Ishikawa (cell line): ENCODE data around the gene KCNB1.

Experiments used
- CEBPB ChIP-seq: IDR thresholded peaks from 2 replicates; pipeline ENCODE4 v1.6.1; 2012
- CREB1 ChIP-seq: IDR thresholded peaks from 2 replicates; pipeline ENCODE4 v1.6.1; 2012; ENCODE audit warnings: low read depth
- EGR1 ChIP-seq: IDR thresholded peaks from 2 replicates; pipeline ENCODE4 v1.6.1; 2012
- EP300 ChIP-seq: IDR thresholded peaks from 2 replicates; pipeline ENCODE4 v1.6.1; 2012; ENCODE audit warnings: borderline replicate concordance
- FOXM1 ChIP-seq: IDR thresholded peaks from 2 replicates; pipeline ENCODE4 v1.6.1; 2012; ENCODE audit warnings: low read depth, borderline replicate concordance
- NFIC ChIP-seq: IDR thresholded peaks from 2 replicates; pipeline ENCODE4 v1.6.1; 2012
- RAD21 ChIP-seq: IDR thresholded peaks from 2 replicates; pipeline ENCODE4 v1.6.1; 2012; ENCODE audit warnings: low read depth
- TAF1 ChIP-seq: IDR thresholded peaks from 2 replicates; pipeline ENCODE4 v1.6.1; 2012; ENCODE audit warnings: low read depth, mild to moderate bottlenecking
- TCF12 ChIP-seq: IDR thresholded peaks from 2 replicates; pipeline ENCODE4 v1.6.1; 2012; ENCODE audit warnings: low read depth
- TEAD4 ChIP-seq: IDR thresholded peaks from 2 replicates; pipeline ENCODE4 v1.6.1; 2012
- YY1 ChIP-seq: IDR thresholded peaks from 2 replicates; pipeline ENCODE4 v1.6.1; 2012; ENCODE audit warnings: low read depth
- ZBTB7A ChIP-seq: IDR thresholded peaks from 2 replicates; pipeline ENCODE4 v1.6.1; 2012; ENCODE audit warnings: low read depth
- TF ChIP-seq, protein P1 (sequence below): IDR thresholded peaks from 2 replicates; pipeline ENCODE4 v1.6.1; 2012
- TF ChIP-seq, protein P2 (sequence below): IDR thresholded peaks from 2 replicates; pipeline ENCODE4 v1.6.1; 2012; ENCODE audit warnings: low read depth, mild to moderate bottlenecking
- TF ChIP-seq, protein P3 (sequence below): IDR thresholded peaks from 2 replicates; pipeline ENCODE4 v1.6.1; 2012

The KCNB1 gene

DNA sequence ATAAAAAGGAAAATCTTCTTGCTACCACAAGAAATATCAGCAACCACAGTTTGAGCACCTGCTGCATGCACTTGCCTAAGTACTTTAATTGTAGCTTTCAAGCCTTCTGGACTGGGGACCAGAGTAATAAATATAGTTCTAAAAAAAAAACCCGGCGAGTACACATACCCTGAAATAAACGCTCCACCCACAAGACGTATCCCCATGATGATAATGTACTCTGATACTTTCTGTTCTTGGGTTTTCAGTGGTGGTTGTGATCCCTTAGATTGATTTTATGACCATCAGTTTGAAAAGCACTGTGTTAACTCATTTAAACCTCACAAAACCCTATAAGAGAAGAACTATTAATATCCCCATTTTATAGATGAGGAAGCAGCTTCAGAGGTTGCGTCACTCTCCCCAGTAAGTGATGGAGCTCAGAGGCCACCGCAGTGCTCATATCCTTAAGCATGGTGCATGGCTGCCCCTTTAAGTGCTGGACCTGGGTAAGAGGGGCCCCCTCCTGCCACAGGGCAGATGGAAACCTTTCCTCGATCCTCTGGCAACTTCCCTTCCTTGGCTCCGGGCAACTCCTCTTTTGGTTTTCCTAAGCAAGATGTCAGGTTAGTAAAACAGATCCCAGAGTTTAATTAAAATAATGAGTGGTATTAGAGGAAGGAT, 67.3 kb downstream of the KCNB1 start:
- TF ChIP-seq CEBPB = no peak
- TF ChIP-seq CREB1 = no peak

DNA sequence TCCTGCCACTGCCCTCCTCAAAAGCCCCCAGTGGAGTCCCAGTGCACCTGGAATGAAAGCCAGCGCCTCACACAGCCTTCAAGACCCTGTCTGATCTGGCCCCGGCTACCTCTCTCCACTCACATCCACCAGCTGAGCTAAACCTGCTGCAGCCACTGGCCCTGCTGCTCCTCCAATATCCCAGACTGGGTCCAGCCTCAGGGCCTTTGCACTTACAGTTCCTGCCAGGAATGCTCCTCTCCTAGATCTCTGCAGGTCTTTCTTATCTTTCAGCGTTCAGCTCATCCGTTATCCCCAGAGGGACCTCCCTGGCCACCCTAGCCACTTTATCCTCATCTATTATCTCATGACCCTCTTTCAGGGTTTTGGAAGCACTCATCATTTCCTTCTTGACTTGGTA, 68.8 kb downstream of the KCNB1 start:
- TF ChIP-seq, protein P1, sequence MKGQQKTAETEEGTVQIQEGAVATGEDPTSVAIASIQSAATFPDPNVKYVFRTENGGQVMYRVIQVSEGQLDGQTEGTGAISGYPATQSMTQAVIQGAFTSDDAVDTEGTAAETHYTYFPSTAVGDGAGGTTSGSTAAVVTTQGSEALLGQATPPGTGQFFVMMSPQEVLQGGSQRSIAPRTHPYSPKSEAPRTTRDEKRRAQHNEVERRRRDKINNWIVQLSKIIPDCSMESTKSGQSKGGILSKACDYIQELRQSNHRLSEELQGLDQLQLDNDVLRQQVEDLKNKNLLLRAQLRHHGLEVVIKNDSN = no peak
- TF ChIP-seq, protein P2, sequence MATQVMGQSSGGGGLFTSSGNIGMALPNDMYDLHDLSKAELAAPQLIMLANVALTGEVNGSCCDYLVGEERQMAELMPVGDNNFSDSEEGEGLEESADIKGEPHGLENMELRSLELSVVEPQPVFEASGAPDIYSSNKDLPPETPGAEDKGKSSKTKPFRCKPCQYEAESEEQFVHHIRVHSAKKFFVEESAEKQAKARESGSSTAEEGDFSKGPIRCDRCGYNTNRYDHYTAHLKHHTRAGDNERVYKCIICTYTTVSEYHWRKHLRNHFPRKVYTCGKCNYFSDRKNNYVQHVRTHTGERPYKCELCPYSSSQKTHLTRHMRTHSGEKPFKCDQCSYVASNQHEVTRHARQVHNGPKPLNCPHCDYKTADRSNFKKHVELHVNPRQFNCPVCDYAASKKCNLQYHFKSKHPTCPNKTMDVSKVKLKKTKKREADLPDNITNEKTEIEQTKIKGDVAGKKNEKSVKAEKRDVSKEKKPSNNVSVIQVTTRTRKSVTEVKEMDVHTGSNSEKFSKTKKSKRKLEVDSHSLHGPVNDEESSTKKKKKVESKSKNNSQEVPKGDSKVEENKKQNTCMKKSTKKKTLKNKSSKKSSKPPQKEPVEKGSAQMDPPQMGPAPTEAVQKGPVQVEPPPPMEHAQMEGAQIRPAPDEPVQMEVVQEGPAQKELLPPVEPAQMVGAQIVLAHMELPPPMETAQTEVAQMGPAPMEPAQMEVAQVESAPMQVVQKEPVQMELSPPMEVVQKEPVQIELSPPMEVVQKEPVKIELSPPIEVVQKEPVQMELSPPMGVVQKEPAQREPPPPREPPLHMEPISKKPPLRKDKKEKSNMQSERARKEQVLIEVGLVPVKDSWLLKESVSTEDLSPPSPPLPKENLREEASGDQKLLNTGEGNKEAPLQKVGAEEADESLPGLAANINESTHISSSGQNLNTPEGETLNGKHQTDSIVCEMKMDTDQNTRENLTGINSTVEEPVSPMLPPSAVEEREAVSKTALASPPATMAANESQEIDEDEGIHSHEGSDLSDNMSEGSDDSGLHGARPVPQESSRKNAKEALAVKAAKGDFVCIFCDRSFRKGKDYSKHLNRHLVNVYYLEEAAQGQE = no peak
- TF ChIP-seq CREB1 (no peak), CEBPB (no peak), TAF1 (no peak), FOXM1 (no peak), EP300 (no peak), YY1 (no peak)
- TF ChIP-seq, protein P3, sequence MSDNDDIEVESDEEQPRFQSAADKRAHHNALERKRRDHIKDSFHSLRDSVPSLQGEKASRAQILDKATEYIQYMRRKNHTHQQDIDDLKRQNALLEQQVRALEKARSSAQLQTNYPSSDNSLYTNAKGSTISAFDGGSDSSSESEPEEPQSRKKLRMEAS = no peak

DNA sequence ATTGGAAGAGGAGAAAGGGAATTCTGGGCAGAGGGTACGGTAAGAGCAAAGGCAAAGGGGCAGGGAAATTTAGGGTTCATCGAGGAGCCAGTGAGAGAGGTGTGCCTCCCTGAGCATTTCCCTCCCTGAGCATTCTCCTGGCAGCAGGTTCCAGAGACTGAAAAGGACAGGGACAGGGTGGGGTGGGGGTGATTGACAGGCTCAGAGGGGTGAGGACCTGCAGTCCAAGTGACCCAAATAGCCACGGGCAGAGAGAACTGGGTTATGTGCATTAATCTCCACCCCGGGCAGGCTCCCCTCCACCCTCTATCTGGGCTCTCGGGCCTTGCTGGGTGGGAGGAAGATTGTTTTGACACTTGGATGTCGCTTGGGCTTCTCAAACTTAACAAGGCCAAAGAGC, 69.5 kb downstream of the KCNB1 start:
- no peak for TF ChIP-seq CREB1
- TF ChIP-seq, protein P3 = no peak

DNA sequence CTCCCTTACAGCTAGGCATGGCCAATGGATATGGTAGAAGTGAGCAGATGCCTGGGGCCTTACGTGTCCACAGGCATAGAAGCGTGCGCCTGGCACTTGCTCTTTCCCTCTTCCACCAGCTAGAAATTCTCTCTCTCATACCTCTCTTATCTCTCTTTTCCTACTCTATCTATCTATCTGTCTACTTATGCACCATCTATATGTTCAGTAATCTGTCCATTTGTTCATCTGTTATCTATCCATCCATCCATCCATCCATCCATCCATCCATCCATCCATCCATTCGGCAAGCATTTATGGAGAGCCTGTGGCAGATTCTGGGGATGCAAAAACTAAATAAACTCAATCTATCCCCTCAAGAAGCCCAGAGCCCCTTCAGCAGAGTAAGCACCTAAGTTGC, 70.2 kb downstream of the KCNB1 start:
- TF ChIP-seq TAF1 (no peak), CEBPB (no peak), FOXM1 (no peak), ZBTB7A (no peak), YY1 (no peak)

DNA sequence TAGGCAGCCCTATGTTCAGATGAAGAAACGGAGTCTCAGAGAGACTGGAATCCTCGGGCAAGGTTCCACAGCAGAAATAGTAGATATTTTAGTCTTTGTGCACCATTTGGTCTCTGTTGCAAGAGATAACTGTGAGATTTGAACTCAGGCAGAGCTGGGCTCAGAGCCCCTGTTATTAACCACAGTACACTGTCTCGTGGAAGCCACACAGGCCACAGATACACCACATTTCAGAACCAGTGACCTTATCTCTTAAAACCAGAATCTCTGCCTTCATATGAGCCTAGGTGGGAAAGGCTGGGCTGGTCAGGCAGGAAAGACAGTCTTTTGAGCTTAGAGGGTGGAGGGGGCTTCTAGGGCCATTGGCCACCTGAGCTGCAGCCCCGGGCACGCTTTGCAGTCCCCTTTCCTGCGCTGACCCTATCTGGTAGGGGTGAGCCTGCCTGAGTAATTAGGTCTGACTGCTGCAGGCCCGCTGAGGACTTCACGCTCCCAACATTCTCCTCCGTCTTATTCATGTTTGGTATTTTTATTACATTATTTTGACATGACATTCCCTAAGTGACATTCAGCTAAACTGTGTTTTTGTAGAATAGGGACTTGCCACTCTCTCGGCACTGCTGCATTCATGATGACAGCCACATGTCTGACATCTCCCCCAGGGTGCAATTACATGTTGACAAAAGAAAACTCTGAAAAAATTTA, 71.1 kb downstream of the KCNB1 start:
- no peak for TF ChIP-seq TEAD4
- TF ChIP-seq, protein P1 = no peak
- no peak for TF ChIP-seq EP300
- no peak for TF ChIP-seq RAD21
- no peak for TF ChIP-seq CEBPB
- TF ChIP-seq, protein P2 = no peak
- no peak for TF ChIP-seq TCF12

DNA sequence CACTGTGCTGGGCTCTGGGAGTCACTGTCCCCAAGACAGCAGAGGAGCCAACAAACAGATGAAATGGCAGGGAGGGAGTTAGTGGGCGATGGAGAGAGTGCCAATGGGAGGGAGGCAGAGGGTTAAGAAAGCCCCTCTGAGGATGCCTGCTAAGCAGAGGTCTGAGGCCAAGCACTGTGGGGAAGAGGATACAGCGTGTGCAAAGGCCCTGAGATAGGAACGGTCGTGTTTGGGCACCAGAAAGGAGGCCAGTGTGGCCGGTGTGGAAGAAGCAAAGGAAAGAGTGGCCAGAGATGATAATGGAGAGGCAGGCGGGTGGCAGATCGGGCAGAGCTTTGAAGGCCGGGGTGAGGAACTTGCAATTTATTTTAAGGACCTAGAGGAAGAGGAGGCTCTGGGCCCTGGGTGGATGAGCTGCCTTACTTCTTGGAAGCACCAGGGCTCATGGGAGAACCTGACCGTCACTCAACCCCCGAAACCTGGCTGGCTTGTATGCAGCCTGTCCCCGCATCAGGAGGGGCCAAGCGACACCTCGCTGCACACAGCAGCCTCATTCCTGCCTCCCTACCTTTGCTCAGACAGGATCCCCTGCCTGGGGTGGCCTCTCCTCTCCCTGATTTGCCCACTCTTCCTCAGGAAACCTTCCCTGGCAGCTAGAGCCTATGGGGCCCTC, 73.0 kb downstream of the KCNB1 start:
- TF ChIP-seq NFIC (no peak), ZBTB7A (no peak), TAF1 (no peak), CREB1 (no peak), RAD21 (no peak), EGR1 (no peak), YY1 (no peak)
- TF ChIP-seq, protein P3 = no peak
- TF ChIP-seq, protein P2 = no peak
